GM12878 (cell line): ENCODE results near the gene VAMP3. TPM values are rescaled to one million over a fixed set of nuclear protein-coding genes. Genes with fewer than 3 reads are reported as not detected.
A peak's percentile ranks its signal among the peaks of the same experiment; 100 is the strongest.
"Not testable (repeated sequence)": the region's sequence is repeated elsewhere in the genome, so short reads cannot be mapped to it uniquely, and the experiment has no call there.

ENCODE experiments used
- ATAC-seq: fragments of 200-7000 bp; cut with Tn5 transposase; 3 replicates; pipeline ENCODE4 v1.9.1; 2020; ENCODE audit warnings: mild to moderate bottlenecking, moderate library complexity
- BruUV-seq: library from RNA; stranded (reverse); fragments of 400-500 nt; replicated peaks from 2 replicates; lab custom pipeline; 2021; lab: Mats Ljungman, UMichigan
- CTCF ChIA-PET: fragments of 300-600 bp; sonication (Branson Sonifier 250); formaldehyde crosslinking; extraction: SDS; loops from one replicate; lab custom pipeline; 2021; ENCODE audit warnings: inconsistent platforms; lab: Yijun Ruan, JAX
- POLR2A ChIA-PET: fragments of 350-600 bp; formaldehyde crosslinking; extraction: SDS; loops from one replicate; lab custom pipeline; 2021; ENCODE audit warnings: inconsistent platforms; lab: Charles Lee
- RAD21 ChIA-PET: fragments of 300-600 bp; sonication (Branson Sonifier 250); formaldehyde crosslinking; loops from one replicate; lab custom pipeline; 2023; ENCODE audit warnings: antibody characterized with exemption; ENCODE audit not compliant: unreplicated experiment; lab: Charles Lee
- SMC1A ChIA-PET: fragments of 300-600 bp; sonication (Branson Sonifier 250); formaldehyde crosslinking; loops from one replicate; lab custom pipeline; 2023; ENCODE audit not compliant: unreplicated experiment, uncharacterized antibody; lab: Charles Lee
- DNase-seq: peaks from one replicate; pipeline ENCODE4 v3.0.0-alpha.2; 2011; ENCODE audit warnings: low read depth, low spot score
- FAIRE-seq: peaks from 3 replicates; lab custom pipeline; 2011; peaks lifted over from hg19 to GRCh38; lab: Jason Lieb, UNC
- H2AFZ ChIP-seq: 2 replicates; pipeline ENCODE4 v1.6.0; 2011; ENCODE audit warnings: low read depth, low read length, control low read depth; ENCODE audit not compliant: control insufficient read depth
- H3K27ac ChIP-seq: 2 replicates; pipeline ENCODE4 v1.5.1; 2011; ENCODE audit warnings: control low read depth; ENCODE audit not compliant: control insufficient read depth, insufficient read depth
- H3K27me3 ChIP-seq, 2 experiments: replicated peaks in 1 of 2; 2 replicates each; pipeline versions ENCODE4 v1.6.0 to v1.6.1; 2011; ENCODE audit warnings: low read length in 1 of 2; ENCODE audit not compliant: control insufficient read depth in 2 of 2, insufficient read depth in 2 of 2
- H3K36me3 ChIP-seq, 2 experiments: 2 replicates each; pipeline ENCODE4 v1.5.1; 2011; ENCODE audit warnings: low read length in 1 of 2; ENCODE audit not compliant: control insufficient read depth in 2 of 2, insufficient read depth in 2 of 2
- H3K4me1 ChIP-seq: 2 replicates; pipeline ENCODE4 v1.6.1; 2011; ENCODE audit warnings: mild to moderate bottlenecking, low read length, moderate library complexity, mixed read lengths; ENCODE audit not compliant: control insufficient read depth, insufficient read depth
- H3K4me2 ChIP-seq: 2 replicates; pipeline ENCODE4 v1.6.0; 2011; ENCODE audit warnings: control low read depth; ENCODE audit not compliant: control insufficient read depth, insufficient read depth
- H3K4me3 ChIP-seq: fragments of 200-600 bp; sonication (generic); 2 replicates; pipeline ENCODE4 v1.5.1; 2016
- H3K79me2 ChIP-seq: 2 replicates; pipeline ENCODE4 v1.6.0; 2011; ENCODE audit warnings: low read length; ENCODE audit not compliant: control insufficient read depth, insufficient read depth
- H3K9ac ChIP-seq: 2 replicates; pipeline ENCODE4 v1.8.0; 2011; ENCODE audit warnings: low read length, control low read depth, mixed read lengths; ENCODE audit not compliant: control insufficient read depth, insufficient read depth
- H3K9me3 ChIP-seq: replicated peaks from 3 replicates; pipeline ENCODE4 v1.5.1; 2011; ENCODE audit warnings: mild to moderate bottlenecking, low read length; ENCODE audit not compliant: control insufficient read depth, insufficient read depth
- H4K20me1 ChIP-seq: 2 replicates; pipeline ENCODE4 v1.6.0; 2011; ENCODE audit not compliant: control insufficient read depth, insufficient read depth
- CBX5 ChIP-seq: sonication (generic); IDR thresholded peaks from 2 replicates; pipeline ENCODE4 v1.6.1; 2016; ENCODE audit warnings: low read depth, moderate library complexity, mild to moderate bottlenecking, inconsistent platforms
- NR2C1 ChIP-seq: fragments of 450-650 bp; IDR thresholded peaks from 2 replicates; pipeline ENCODE4 v1.6.1; 2017; ENCODE audit warnings: antibody characterized with exemption, mild to moderate bottlenecking, moderate library complexity
- STAT3 ChIP-seq: IDR thresholded peaks from 2 replicates; pipeline ENCODE4 v1.6.1; 2011; ENCODE audit warnings: low read depth, low read length, improper control_type of control experiment
- WGBS: methylation state at CpG from one replicate; pipeline ENCODE4 v1.1.6; 2016; ENCODE audit warnings: low lambda C conversion rate; ENCODE audit not compliant: insufficient replicate concordance, insufficient coverage; ENCODE audit errors: missing lambda C conversion rate; 5-methylcytosine and 5-hydroxymethylcytosine counted together
- in situ Hi-C: fragments of 300-500 bp; cut with MboI; formaldehyde crosslinking; loops from 9 replicates; pipeline ENCODE4 v1.14.3; 2018; ENCODE audit warnings: mixed read lengths
- intact Hi-C: fragments of 100-400 bp; cut with micrococcal nuclease; formaldehyde crosslinking; loops from one replicate; pipeline ENCODE4 v1.14.2; 2022; ENCODE audit not compliant: unreplicated experiment
- polyA plus RNA-seq, 11 experiments: library from polyadenylated mRNA; depleted of rRNA in 4 of 11; unstranded in 6 of 11; stranded (reverse) in 5 of 11; fragments of >200 nt; fragmentation: Nextera tagmentation in 4 of 11; fragmentation: Illumina TruSeq in 1 of 11; extraction: Ambion mirVana in 4 of 11; extraction: Trizol in 1 of 11; gene quantifications; 1 replicate in 1 of 11; 2 replicates in 10 of 11; pipeline versions ENCODE4 v1.2.1 to v1.2.3, GENCODE V29; 2011 to 2016; ENCODE audit warnings: inconsistent platforms in 2 of 11, missing spikeins in 2 of 11, low read depth in 1 of 11
- total RNA-seq, 4 experiments: library from RNA; depleted of rRNA in 3 of 4; stranded (reverse); fragments of >200 nt in 3 of 4; fragmentation: Illumina TruSeq in 1 of 4; extraction: Trizol in 1 of 4; gene quantifications; 2 replicates each; pipeline versions ENCODE4 v1.2.1 to v1.2.3, GENCODE V29; 2013 to 2021

Gene VAMP3
- total and polyA plus RNA-seq, 10 of the 15 experiments (the other 5 are each of a cell fraction or from before 2014, with no cell fraction given): 4.8 to 24.9 (median 9.7) TPM

DNA sequence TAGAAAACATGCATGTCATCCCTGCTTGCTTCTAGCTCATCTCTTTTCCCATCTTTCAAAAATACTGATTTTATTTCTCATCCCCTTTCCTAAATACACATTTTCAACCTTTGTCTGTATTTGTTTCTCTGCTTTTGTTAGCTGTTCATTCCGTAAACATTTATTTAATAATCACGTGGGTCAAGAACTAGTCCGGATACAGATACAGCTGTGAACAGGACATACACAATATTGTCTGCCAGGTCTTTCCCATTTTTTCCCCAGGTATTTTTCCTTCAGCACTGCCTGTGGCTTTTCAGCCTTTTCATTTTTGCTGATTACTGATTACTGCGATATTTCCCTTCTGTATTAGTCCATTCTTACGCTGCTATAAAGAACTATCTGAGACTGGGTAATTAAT, 18.7 kb downstream of the VAMP3 start (continued):
- TF ChIP-seq NR2C1: no peak

DNA sequence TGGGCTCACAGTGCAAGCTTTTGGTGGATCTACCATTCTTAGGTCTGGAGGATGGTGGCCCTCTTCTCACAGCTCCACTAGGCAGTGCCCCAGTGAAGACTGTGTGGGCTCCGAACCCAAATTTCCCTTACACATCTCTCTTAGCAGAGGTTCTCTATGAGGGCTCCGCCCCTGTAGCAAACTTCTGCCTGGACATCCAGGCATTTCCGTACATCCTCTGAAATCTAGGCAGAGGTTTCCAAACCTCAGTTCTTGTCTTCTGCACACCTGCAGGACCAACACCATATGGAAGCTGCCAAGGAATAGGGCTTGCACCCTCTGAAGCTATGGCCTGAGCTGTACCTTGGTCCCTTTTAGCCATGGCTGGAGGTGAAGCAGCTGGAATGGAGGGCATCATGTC, 19.9 kb downstream of the VAMP3 start:
- H3K27ac ChIP-seq, RAD21 ChIA-PET, H2AFZ ChIP-seq, H3K27me3 ChIP-seq, SMC1A ChIA-PET: not testable (repeated sequence)
- 0 out of 2 replicates have a peak, but pooled peaks have one; percentile 40 for TF ChIP-seq CBX5
- TF ChIP-seq, all 136 proteins: peak for 1; not testable (repeated sequence) for 135
- 85% methylated on average over 3 of the region's 3 CpGs for WGBS
- H4K20me1 ChIP-seq, H3K4me3 ChIP-seq, H3K4me2 ChIP-seq, FAIRE-seq, H3K79me2 ChIP-seq, H3K9me3 ChIP-seq, H3K4me1 ChIP-seq, intact Hi-C loops, BruUV-seq, DNase-seq, H3K9ac ChIP-seq, H3K36me3 ChIP-seq, ATAC-seq, in situ Hi-C loops, POLR2A ChIA-PET: not testable (repeated sequence)
- CTCF ChIA-PET: interaction anchor here (1.3 kb wide), 1 partner anchor 38 kb away, joined by 4 read pairs; no protein-coding TSS in a partner anchor

DNA sequence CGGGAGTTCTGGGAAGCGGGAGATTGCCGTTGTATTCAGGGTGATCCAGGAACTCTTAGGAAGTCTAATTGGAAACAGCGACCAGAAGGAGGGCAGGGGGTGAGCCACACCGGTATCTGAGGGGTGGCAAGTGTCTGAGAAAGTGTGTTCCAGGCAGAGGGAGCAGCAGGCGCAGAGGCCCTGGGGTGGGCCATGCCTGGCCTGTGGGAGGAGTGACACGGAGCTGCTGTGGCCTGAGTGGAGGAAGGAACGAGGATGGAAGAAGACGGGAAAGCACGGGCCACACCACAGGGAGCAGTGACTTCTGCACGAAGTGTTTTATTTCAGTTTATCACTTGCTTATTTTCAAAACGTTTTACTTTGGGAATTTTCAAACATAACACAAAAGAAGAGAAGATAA, 24.3 kb downstream of the VAMP3 start:
- ChIA-PET CTCF (no interaction called here), POLR2A (interaction anchor here (0.6 to 1.4 kb wide), 2 partner anchors 11 to 1764 kb away, joined by 3 read pairs; partner anchors contain the start of gene PER3), RAD21 (no interaction called here), SMC1A (no interaction called here)
- intact Hi-C loops (no loop called here), in situ Hi-C loops (no loop called here)
- WGBS: 67% methylated on average over 12 of the region's 12 CpGs
- no peak for DNase-seq
- H4K20me1 ChIP-seq: no peaks in the 10 kb centered on the region
- H3K27me3 ChIP-seq: no peaks in the 10 kb centered on the region
- no peaks in the 10 kb centered on the region for H3K36me3 ChIP-seq
- no peaks in the 10 kb centered on the region for H3K79me2 ChIP-seq
- no peak overlapping the region for H2AFZ ChIP-seq
- no peak for FAIRE-seq
- BruUV-seq: no TSS peak
- no peak overlapping the region for H3K27ac ChIP-seq
- TF ChIP-seq STAT3: no peak
- ATAC-seq: no peak
- H3K4me1 ChIP-seq: no peaks in the 10 kb centered on the region
- H3K9me3 ChIP-seq: peaks cover 5% of the 10 kb centered on the region; the same call in 2 of the 3 replicates
- no peak overlapping the region for H3K4me2 ChIP-seq
- no peak overlapping the region for H3K9ac ChIP-seq
- no peak overlapping the region for H3K4me3 ChIP-seq
